ENCODE measurements around the gene ATXN7.

ATXN7 gene

GRCh38 chr3:64016941-64017620, 153.4 kb downstream of the ATXN7 start:
- peaks cover 52% of the 10 kb centered on the region for H3K36me3 Mint-ChIP-seq
- ATAC-seq = no peak
- H3K27me3 Mint-ChIP-seq = no peaks in the 10 kb centered on the region
- H3K9me3 Mint-ChIP-seq = no peaks in the 10 kb centered on the region
- H3K4me3 Mint-ChIP-seq = no peak overlapping the region
- peaks cover 28% of the 10 kb centered on the region for H3K4me1 Mint-ChIP-seq
- H3K27ac Mint-ChIP-seq = no peak overlapping the region

- peaks cover 35% of the 10 kb centered on the region for H3K36me3 Mint-ChIP-seq
- no peaks in the 10 kb centered on the region for H3K27me3 Mint-ChIP-seq
- ATAC-seq = no peak
- H3K4me3 Mint-ChIP-seq = no peak overlapping the region
- peak overlapping the region; percentile 22 for H3K27ac Mint-ChIP-seq
- H3K9me3 Mint-ChIP-seq = no peaks in the 10 kb centered on the region
- peaks cover 43% of the 10 kb centered on the region for H3K4me1 Mint-ChIP-seq
These were observed 155.6 kb downstream of the ATXN7 start for GRCh38 chr3:64019271-64019670.

GRCh38 chr3:64019879-64020278, 156.2 kb downstream of the ATXN7 start:
- peaks cover 40% of the 10 kb centered on the region for H3K4me1 Mint-ChIP-seq

GRCh38 chr3:64021922-64022321, 158.3 kb downstream of the ATXN7 start:
- Mint-ChIP-seq H3K4me1 (peaks cover 40% of the 10 kb centered on the region), H3K4me3 (peak overlapping the region; percentile 89), H3K36me3 (peaks cover 21% of the 10 kb centered on the region), H3K9me3 (no peaks in the 10 kb centered on the region), H3K27me3 (no peaks in the 10 kb centered on the region), H3K27ac (peak overlapping the region; percentile 94)
- ATAC-seq = no peak

More at GRCh38 chr3:64019879-64020278, 156.2 kb downstream of the ATXN7 start:
- no peak for ATAC-seq
- no peaks in the 10 kb centered on the region for H3K27me3 Mint-ChIP-seq
- peaks cover 29% of the 10 kb centered on the region for H3K36me3 Mint-ChIP-seq
- no peak overlapping the region for H3K27ac Mint-ChIP-seq
- no peak overlapping the region for H3K4me3 Mint-ChIP-seq
- H3K9me3 Mint-ChIP-seq = no peaks in the 10 kb centered on the region

- Mint-ChIP-seq H3K27ac (peak overlapping the region; percentile 94), H3K4me1 (peaks cover 40% of the 10 kb centered on the region), H3K36me3 (peaks cover 14% of the 10 kb centered on the region), H3K4me3 (peak overlapping the region; percentile 89), H3K27me3 (no peaks in the 10 kb centered on the region), H3K9me3 (no peaks in the 10 kb centered on the region)
- no peak for ATAC-seq
These were observed 159.0 kb downstream of the ATXN7 start for GRCh38 chr3:64022451-64023186.

- Mint-ChIP-seq H3K27ac (peak within 1 kb of the TSS; percentile 94), H3K27me3 (no peaks in the 10 kb centered on the region), H3K36me3 (peaks cover 6% of the 10 kb centered on the region), H3K4me1 (peaks cover 33% of the 10 kb centered on the region), H3K4me3 (peak within 1 kb of the TSS; percentile 89), H3K9me3 (no peaks in the 10 kb centered on the region)
- ATAC-seq = peak; percentile 97
These were observed 159.7 kb downstream of the ATXN7 start, which contains the start of gene PSMD6 for GRCh38 chr3:64023187-64023860. TSS of gene PSMD6 (minus strand) at chr3:64023494. CDS start at chr3:64023419, 75 bp downstream.

GRCh38 chr3:64023861-64024223, 160.2 kb downstream of the ATXN7 start:
- Mint-ChIP-seq H3K4me3 (peak overlapping the region; percentile 89), H3K27ac (peak overlapping the region; percentile 94), H3K27me3 (peaks cover 4% of the 10 kb centered on the region), H3K4me1 (peaks cover 33% of the 10 kb centered on the region), H3K36me3 (peaks cover 5% of the 10 kb centered on the region), H3K9me3 (no peaks in the 10 kb centered on the region)
- no peak for ATAC-seq

- no peaks in the 10 kb centered on the region for H3K9me3 Mint-ChIP-seq
- H3K27ac Mint-ChIP-seq = no peak overlapping the region
- peaks cover 31% of the 10 kb centered on the region for H3K4me1 Mint-ChIP-seq
- H3K36me3 Mint-ChIP-seq = peaks cover 5% of the 10 kb centered on the region
- no peak for ATAC-seq
- no peak overlapping the region for H3K4me3 Mint-ChIP-seq
- peaks cover 17% of the 10 kb centered on the region for H3K27me3 Mint-ChIP-seq
These were observed 162.7 kb downstream of the ATXN7 start for GRCh38 chr3:64026346-64026745.

- peaks cover 17% of the 10 kb centered on the region for H3K27me3 Mint-ChIP-seq
- no peak overlapping the region for H3K4me3 Mint-ChIP-seq
- H3K27ac Mint-ChIP-seq = no peak overlapping the region
- H3K4me1 Mint-ChIP-seq = peaks cover 20% of the 10 kb centered on the region
- no peaks in the 10 kb centered on the region for H3K36me3 Mint-ChIP-seq
- no peak for ATAC-seq
- H3K9me3 Mint-ChIP-seq = no peaks in the 10 kb centered on the region
These were observed 164.0 kb downstream of the ATXN7 start for GRCh38 chr3:64027658-64028057.

GRCh38 chr3:64028754-64029153, 165.1 kb downstream of the ATXN7 start:
- Mint-ChIP-seq H3K27me3 (peaks cover 17% of the 10 kb centered on the region), H3K4me3 (no peak overlapping the region), H3K4me1 (peaks cover 13% of the 10 kb centered on the region), H3K36me3 (peaks cover under 1% of the 10 kb centered on the region), H3K9me3 (no peaks in the 10 kb centered on the region), H3K27ac (no peak overlapping the region)
- ATAC-seq = no peak

- peaks cover 8% of the 10 kb centered on the region for H3K4me1 Mint-ChIP-seq
- ATAC-seq = no peak
- no peak overlapping the region for H3K4me3 Mint-ChIP-seq
- H3K36me3 Mint-ChIP-seq = peaks cover 6% of the 10 kb centered on the region
- H3K27ac Mint-ChIP-seq = no peak overlapping the region
- peaks cover 2% of the 10 kb centered on the region for H3K9me3 Mint-ChIP-seq
- peaks cover 17% of the 10 kb centered on the region for H3K27me3 Mint-ChIP-seq
These were observed 165.6 kb downstream of the ATXN7 start for GRCh38 chr3:64029287-64029686.

- Mint-ChIP-seq H3K27me3 (peaks cover 17% of the 10 kb centered on the region), H3K27ac (peak overlapping the region; percentile 76)
These were observed 167.1 kb downstream of the ATXN7 start for GRCh38 chr3:64030741-64031140.

GRCh38 chr3:64031540-64032508, 168.2 kb downstream of the ATXN7 start:
- Mint-ChIP-seq H3K27me3 (peaks cover 17% of the 10 kb centered on the region), H3K27ac (no peak overlapping the region), H3K4me1 (peaks cover 6% of the 10 kb centered on the region), H3K9me3 (peaks cover 5% of the 10 kb centered on the region), H3K4me3 (no peak overlapping the region), H3K36me3 (peaks cover 8% of the 10 kb centered on the region)
- no peak for ATAC-seq

More at GRCh38 chr3:64030741-64031140, 167.1 kb downstream of the ATXN7 start:
- peaks cover 6% of the 10 kb centered on the region for H3K4me1 Mint-ChIP-seq
- peaks cover 5% of the 10 kb centered on the region for H3K9me3 Mint-ChIP-seq
- ATAC-seq = peak; percentile 97
- H3K4me3 Mint-ChIP-seq = peak overlapping the region; percentile 82
- H3K36me3 Mint-ChIP-seq = peaks cover 8% of the 10 kb centered on the region

- peaks cover 5% of the 10 kb centered on the region for H3K9me3 Mint-ChIP-seq
- no peak overlapping the region for H3K4me3 Mint-ChIP-seq
- peaks cover 9% of the 10 kb centered on the region for H3K4me1 Mint-ChIP-seq
- H3K27me3 Mint-ChIP-seq = peaks cover 17% of the 10 kb centered on the region
- H3K36me3 Mint-ChIP-seq = peaks cover 8% of the 10 kb centered on the region
- no peak for ATAC-seq
- H3K27ac Mint-ChIP-seq = no peak overlapping the region
These were observed 169.4 kb downstream of the ATXN7 start for GRCh38 chr3:64033069-64033468.

Data from stimulated activated memory B cell treated with anti-CD40 and anti-IgM and Interleukin-4, amounts not matched to agents 10 μg/mL and 1 μg/mL and 100 μg/mL, for 72 hours (primary cell).